ENCODE data around the gene ZDHHC14. TPM values are rescaled to one million over a fixed set of nuclear protein-coding genes. Genes with fewer than 3 reads are reported as not detected.

Gene ZDHHC14
- total and polyA plus RNA-seq, 2 of the 8 experiments (the other 6 are each of a cell fraction or from before 2014, with no cell fraction given), result 2.9 to 5.3 TPM

DNA sequence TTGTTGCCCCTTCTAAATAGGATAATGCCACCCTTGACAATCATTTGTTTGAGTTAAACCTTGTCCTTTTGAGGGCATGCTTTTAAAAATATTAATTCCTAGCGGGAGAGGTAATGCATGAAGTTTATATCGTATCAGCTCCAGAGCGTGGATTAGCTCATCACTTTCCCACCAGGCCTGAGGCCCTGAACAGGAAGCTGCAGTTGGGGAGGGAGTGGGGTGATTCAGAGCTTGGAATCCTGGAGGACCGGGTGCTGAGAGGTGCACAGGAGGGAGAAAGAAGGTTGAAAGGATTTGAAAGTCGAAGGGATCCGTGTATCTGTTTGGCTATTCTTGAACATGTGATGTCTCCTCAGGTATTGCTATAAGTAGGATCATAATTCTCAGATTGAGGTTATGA is 25.0 kb downstream of the ZDHHC14 start:
- CTCF ChIA-PET (ENCODE audit: partially characterized antibody), result no interaction called here

More for the DNA sequence above, 25.0 kb downstream of the ZDHHC14 start:
- no peak overlapping the region for H3K9ac ChIP-seq (replicated peaks in 1 of 4; ENCODE audit: extremely low read depth in 1 of 4, low read depth in 3 of 4, low read length in 3 of 4)
- H3K36me3 ChIP-seq (ENCODE audit: control insufficient read depth in 2 of 4, insufficient read depth in 4 of 4, low read length in 3 of 4), result no peaks in the 10 kb centered on the region
- no peak overlapping the region for H3K4me3 ChIP-seq (ENCODE audit: extremely low read depth in 1 of 4, insufficient read depth in 2 of 4, low read depth in 3 of 4, low read length in 4 of 4)
- FAIRE-seq (no peak), DNase-seq (ENCODE audit: low read depth in 1 of 2, low spot score in 2 of 2) (no peak)
- H3K79me1 ChIP-seq (ENCODE audit: low read depth, low read length), result peaks cover 4% of the 10 kb centered on the region; the same call in 1 of the 2 replicates
- peak overlapping the region; percentile 3 for H2BK120ac ChIP-seq (replicated peaks; ENCODE audit: low read depth, low read length)
- H3K79me2 ChIP-seq (ENCODE audit: control insufficient read depth in 1 of 2, insufficient read depth in 2 of 2, low read length in 2 of 2), result no peaks in the 10 kb centered on the region
- H3K23ac ChIP-seq (ENCODE audit: insufficient read length), result no peak overlapping the region
- H3K14ac ChIP-seq (ENCODE audit: insufficient read length), result no peak overlapping the region
- H3K23me2 ChIP-seq (ENCODE audit: low read depth, low read length), result no peaks in the 10 kb centered on the region
- H3K9me3 ChIP-seq (ENCODE audit: insufficient read depth in 2 of 2, low read depth in 1 of 2, low read length in 1 of 2), result no peaks in the 10 kb centered on the region; a peak in 1 of 4 replicates
- H4K20me1 ChIP-seq (replicated peaks in 1 of 2; ENCODE audit: control insufficient read depth in 1 of 2, insufficient read depth in 2 of 2, low read length in 2 of 2), result no peaks in the 10 kb centered on the region
- POLR2A ChIA-PET (ENCODE audit: partially characterized antibody), result no interaction called here
- TF ChIP-seq SIRT6 (IDR thresholded peaks at IDR 0.05; ENCODE audit: low read length), result no peak
- no peak for TF ChIP-seq CTBP2 (IDR thresholded peaks at IDR 0.05; ENCODE audit: borderline replicate concordance, insufficient read depth, insufficient read length, low read length)
- TF ChIP-seq JUN (IDR thresholded peaks at IDR 0.05; ENCODE audit: low read depth, low read length), result no peak
- no peak for TF ChIP-seq BACH1 (IDR thresholded peaks at IDR 0.05; ENCODE audit: low read length)
- no peak for TF ChIP-seq MAFK (IDR thresholded peaks at IDR 0.05; ENCODE audit: low read depth, low read length)
- TF ChIP-seq RNF2 (IDR thresholded peaks at IDR 0.05; ENCODE audit: borderline replicate concordance, low read depth, low read length, missing control alignments, poor library complexity, severe bottlenecking), result no peak
- TF ChIP-seq, protein P1, sequence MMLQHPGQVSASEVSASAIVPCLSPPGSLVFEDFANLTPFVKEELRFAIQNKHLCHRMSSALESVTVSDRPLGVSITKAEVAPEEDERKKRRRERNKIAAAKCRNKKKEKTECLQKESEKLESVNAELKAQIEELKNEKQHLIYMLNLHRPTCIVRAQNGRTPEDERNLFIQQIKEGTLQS (IDR thresholded peaks at IDR 0.05; ENCODE audit: insufficient read depth, low read depth, low read length), result no peak
- no peak for TF ChIP-seq JUND (IDR thresholded peaks at IDR 0.05; ENCODE audit: low read length)
- no peak for TF ChIP-seq CHD1 (IDR thresholded peaks at IDR 0.05; ENCODE audit: low read depth, low read length)
- TF ChIP-seq ASH2L (IDR thresholded peaks at IDR 0.05; ENCODE audit: low read length), result no peak
- TF ChIP-seq NANOG (IDR thresholded peaks at IDR 0.05; ENCODE audit: insufficient read depth, low read depth, low read length, poor library complexity, severe bottlenecking), result no peak
- 0 out of 2 replicates have a peak overlapping the region, but pooled peaks have one; percentile 16 for H2AK5ac ChIP-seq (ENCODE audit: low read depth, low read length)
- H3K4me1 ChIP-seq (replicated peaks in 1 of 4; ENCODE audit: control insufficient read depth in 3 of 4, insufficient read depth in 4 of 4, low read length in 3 of 4), result peaks cover 2 to 12% (median 6%) of the 10 kb centered on the region in 4 experiments
- no peak overlapping the region; the same call in 1 of the 2 replicates for H3K18ac ChIP-seq (ENCODE audit: extremely low read depth, low read length)
- no peak overlapping the region for H3K27ac ChIP-seq (ENCODE audit: low read depth, low read length)
- H3K27me3 ChIP-seq (replicated peaks in 1 of 4; ENCODE audit: control insufficient read depth in 3 of 4, extremely low read depth in 1 of 4, insufficient read depth in 3 of 4, low read length in 3 of 4), result peaks cover 0 to 2% (median 0%) of the 10 kb centered on the region in 4 experiments; a peak in 1 of 7 replicates
- H2BK20ac ChIP-seq (ENCODE audit: low read length), result no peak overlapping the region
- H4K91ac ChIP-seq (replicated peaks; ENCODE audit: insufficient read length, low read length), result no peak overlapping the region
- H4K8ac ChIP-seq (ENCODE audit: extremely low read depth, insufficient read depth, low read length), result no peak overlapping the region; the same call in 1 of the 2 replicates
- H3K4me2 ChIP-seq (ENCODE audit: insufficient read depth in 1 of 2, low read depth in 2 of 2, low read length in 2 of 2), result peak overlapping the region in 1 of 2 experiments; percentile 14; a peak in 1 of 4 replicates
- WGBS, 2 experiments (ENCODE audit: extremely low coverage in 1 of 2, insufficient coverage in 1 of 2, insufficient read length in 1 of 2, insufficient replicate concordance in 2 of 2, low coverage in 1 of 2, low lambda C conversion rate in 2 of 2, missing lambda C conversion rate in 1 of 2), result 86% methylated on average over 6 of the region's 6 CpGs; no CpG with 5 or more reads in 1 of the 2 experiments
- no peak overlapping the region for H2BK5ac ChIP-seq (ENCODE audit: low read depth, low read length)
- H3K56ac ChIP-seq (replicated peaks; ENCODE audit: insufficient read length, low read depth, low read length), result no peak overlapping the region
- H2BK15ac ChIP-seq (ENCODE audit: low read length), result no peak overlapping the region
- no peak overlapping the region for H2AFZ ChIP-seq (ENCODE audit: low read length)
- H4K5ac ChIP-seq (ENCODE audit: insufficient read length, low read depth, low read length), result no peak overlapping the region
- no peak overlapping the region for H3K4ac ChIP-seq (replicated peaks; ENCODE audit: insufficient read length, low read depth, low read length)
- no peak overlapping the region for H2BK12ac ChIP-seq (ENCODE audit: low read depth, low read length)
